NCI-H2029 treated with DMSO at 0.1 percent for 48 hours (cell line): ENCODE results near the gene PLAAT1.

Experiments used
- DNase-seq: peaks from one replicate; lab custom pipeline; 2025; lab: John Stamatoyannopoulos, UW

The PLAAT1 gene

GRCh38 chr3:193253986-193254660 is 13.1 kb downstream of the PLAAT1 start:
- no peak for DNase-seq

- DNase-seq: no peak
Measured at GRCh38 chr3:193261970-193262369, 20.9 kb downstream of the PLAAT1 start.

GRCh38 chr3:193262707-193263106 is 21.7 kb downstream of the PLAAT1 start:
- DNase-seq: no peak

GRCh38 chr3:193269343-193270028 is 28.5 kb downstream of the PLAAT1 start:
- no peak for DNase-seq

GRCh38 chr3:193270451-193270850 is 29.4 kb downstream of the PLAAT1 start:
- DNase-seq: peak; percentile 33

GRCh38 chr3:193271101-193271840 is 30.2 kb downstream of the PLAAT1 start:
- no peak for DNase-seq

GRCh38 chr3:193292386-193292785 is 51.4 kb downstream of the PLAAT1 start:
- DNase-seq: no peak

- no peak for DNase-seq
Measured at GRCh38 chr3:193295985-193296384, 55.0 kb downstream of the PLAAT1 start.

GRCh38 chr3:193297421-193297820 is 56.4 kb downstream of the PLAAT1 start:
- DNase-seq: no peak

- DNase-seq: no peak
Measured at GRCh38 chr3:193301433-193301832, 60.4 kb downstream of the PLAAT1 start.

GRCh38 chr3:193305356-193305755 is 64.3 kb downstream of the PLAAT1 start:
- DNase-seq: no peak

GRCh38 chr3:193310914-193311723 is 70.1 kb downstream of the PLAAT1 start:
- no peak for DNase-seq

GRCh38 chr3:193313061-193313958 is 72.3 kb downstream of the PLAAT1 start:
- no peak for DNase-seq

- no peak for DNase-seq
Measured at GRCh38 chr3:193314161-193314560, 73.1 kb downstream of the PLAAT1 start.

- DNase-seq: peak; percentile 3
Measured at GRCh38 chr3:193317682-193318300, 76.8 kb downstream of the PLAAT1 start.
